Activated CD4-positive, alpha-beta T cell treated with anti-CD3 and anti-CD28 coated beads, Interleukin-2, amount 50 U/mL, for 24 hours (primary cell): Measurements from ENCODE around the gene ST3GAL4.

Experiments used
- DNase-seq, 2 donors: peaks; one replicate each; pipeline ENCODE4 v3.0.0-alpha.2; 2020; ENCODE audit warnings: low read depth in 1 of 2, low spot score in 1 of 2

Gene ST3GAL4

DNA sequence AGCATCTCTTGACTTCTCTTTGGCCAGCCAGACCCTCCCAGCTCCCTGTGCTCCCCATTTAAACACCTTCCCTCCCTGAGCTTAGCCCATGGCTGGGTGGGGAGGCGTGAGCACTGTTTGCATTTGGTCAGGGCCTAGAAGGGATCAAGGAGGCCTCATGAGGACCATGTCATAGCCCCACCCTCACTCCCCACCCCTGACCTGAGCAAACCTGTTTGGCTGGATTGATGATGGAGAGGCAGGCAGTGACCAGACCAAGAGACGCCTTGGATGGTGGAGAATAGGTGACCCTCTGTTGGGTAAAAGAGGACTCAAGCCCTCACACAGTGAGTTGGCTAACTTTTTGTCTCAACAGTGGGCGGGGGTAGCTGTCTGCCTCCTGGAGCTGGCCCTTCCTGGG lies 49.9 kb downstream of the ST3GAL4 start:
- no peak for DNase-seq

DNA sequence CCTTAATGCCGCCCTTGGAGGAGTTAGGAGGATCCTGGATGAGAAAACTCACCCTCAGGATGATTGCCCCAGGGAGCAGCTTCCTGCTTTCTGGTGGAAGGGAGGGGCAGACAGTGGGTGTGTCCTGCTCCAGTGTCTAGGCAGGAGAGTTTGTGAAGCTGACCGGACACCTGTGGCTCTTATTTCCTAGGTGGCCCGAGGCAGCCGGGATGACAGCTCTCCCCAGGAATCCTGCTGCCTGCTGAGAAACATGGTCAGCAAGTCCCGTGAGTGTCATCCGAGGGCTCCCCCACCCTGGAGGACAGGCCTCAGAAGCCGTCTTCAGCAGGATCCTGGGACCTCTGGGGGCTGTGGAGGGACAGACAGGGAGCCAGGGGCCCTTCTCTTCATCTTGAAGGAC lies 50.4 kb downstream of the ST3GAL4 start:
- no peak for DNase-seq

DNA sequence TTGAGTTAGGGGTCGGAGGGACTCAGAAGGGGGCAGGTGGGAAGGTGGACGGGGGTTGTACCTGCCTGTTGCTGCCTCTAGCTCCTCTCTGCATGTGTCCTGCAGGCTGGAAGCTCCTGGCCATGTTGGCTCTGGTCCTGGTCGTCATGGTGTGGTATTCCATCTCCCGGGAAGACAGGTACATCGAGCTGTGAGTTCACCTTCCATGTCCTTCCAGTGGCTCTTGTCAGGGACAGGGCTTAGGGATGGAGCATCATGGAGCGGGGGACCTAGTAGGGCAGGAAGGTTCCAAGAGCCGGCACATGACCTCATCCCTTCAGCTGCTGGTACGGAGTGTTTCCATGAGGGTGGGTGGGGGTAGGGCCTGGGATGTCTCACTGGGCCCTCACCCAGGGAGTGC lies 50.9 kb downstream of the ST3GAL4 start:
- DNase-seq, result no peak

DNA sequence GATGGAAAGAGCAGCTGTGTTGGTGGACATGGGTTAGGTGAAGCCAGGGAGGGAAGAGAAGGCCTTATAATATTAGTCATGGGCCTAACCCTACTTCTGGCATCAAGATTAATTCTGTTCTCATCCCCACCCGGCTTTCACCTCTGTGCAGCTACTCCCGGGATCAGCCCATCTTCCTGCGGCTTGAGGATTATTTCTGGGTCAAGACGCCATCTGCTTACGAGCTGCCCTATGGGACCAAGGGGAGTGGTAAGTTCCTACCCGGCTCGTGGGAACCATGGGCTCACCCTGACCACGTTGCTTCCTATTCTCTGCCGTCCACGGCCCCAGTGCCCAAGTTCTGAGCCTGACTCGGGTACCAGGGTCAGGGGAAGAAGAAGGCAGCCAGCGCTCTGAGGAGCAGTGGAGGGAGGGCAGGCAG lies 51.6 kb downstream of the ST3GAL4 start:
- no peak for DNase-seq

DNA sequence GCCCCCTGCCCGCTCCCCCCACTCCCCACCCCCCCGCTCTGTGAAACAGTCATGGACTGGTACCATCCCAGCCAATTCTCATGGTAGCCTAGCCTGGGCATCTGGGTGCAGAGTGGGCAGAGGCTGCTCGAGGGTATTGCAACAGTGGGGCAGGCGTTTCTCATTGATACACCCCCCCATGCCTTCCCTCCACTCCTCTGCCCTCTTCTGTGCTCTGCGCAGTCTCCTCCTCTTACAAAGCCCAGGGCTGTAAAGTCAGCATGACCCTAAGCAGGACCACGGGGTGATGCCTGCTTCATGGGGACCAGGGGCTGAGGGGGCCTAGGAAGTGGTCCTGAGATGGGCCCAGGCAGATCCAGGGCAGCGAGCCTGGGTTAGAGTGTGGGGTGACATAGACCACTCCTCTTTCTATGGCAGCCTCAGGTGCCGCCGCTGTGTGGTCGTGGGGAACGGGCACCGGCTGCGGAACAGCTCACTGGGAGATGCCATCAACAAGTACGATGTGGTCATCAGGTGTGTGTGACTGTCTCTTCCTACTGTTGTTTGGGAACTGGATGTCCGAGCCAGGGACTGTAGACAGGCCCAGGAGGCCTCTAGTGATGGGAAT lies 52.3 kb downstream of the ST3GAL4 start:
- DNase-seq, result no peak

- DNase-seq, result no peak
Observed at GRCh38 chr11:126408496-126408895, 53.0 kb downstream of the ST3GAL4 start.

DNA sequence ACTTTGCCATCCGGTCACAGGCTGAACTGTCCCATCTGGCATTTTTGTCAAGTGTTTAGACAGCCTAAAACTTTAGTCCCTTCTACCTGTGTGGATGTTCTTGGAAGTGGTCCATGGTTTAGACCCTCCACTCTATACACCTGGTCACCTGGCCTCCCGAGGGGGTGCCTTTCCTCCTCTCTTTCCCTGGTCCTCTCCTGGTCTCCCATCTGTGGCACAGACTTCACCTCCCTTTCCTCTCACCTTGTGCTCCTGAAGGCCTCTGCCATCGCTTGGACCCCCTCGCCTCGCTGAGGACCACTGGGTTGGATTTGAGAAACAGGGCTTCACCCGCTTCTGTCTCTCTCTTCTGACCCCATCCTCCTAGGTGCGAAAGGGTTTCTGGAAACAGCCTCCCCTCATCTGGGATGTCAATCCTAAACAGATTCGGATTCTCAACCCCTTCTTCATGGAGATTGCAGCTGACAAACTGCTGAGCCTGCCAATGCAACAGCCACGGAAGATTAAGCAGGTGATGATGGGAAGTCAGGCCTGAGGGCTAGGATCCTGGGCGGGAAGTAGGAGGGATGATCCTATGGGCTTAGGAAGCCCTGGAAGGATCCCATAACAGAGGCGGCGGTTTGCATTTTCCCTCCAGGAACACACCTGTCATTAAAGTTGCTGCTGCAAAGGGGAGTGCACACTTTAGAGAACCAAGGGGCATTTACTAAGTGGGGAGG lies 53.6 kb downstream of the ST3GAL4 start:
- no peak for DNase-seq

DNA sequence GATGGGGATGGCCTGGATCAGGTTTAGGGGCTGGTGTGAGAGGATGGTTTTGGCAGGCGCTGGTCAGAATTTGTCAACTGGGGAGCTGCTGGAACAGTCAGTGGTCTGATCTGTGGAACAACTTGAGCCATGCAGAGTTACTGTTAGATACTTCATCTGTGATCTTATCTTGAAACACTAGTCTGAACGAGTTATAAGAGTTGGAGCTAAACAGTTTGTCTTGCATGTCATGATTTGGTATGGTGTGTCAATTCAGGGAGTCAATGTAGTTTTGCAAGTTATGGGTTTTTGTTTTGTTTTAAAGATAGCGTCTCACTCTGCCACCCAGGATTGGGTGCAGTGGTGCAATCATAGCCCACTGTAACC lies 54.1 kb downstream of the ST3GAL4 start:
- no peak for DNase-seq

- DNase-seq, result no peak
Observed at GRCh38 chr11:126410649-126411048, 55.2 kb downstream of the ST3GAL4 start.

GRCh38 chr11:126411971-126412381 lies 56.5 kb downstream of the ST3GAL4 start:
- DNase-seq, result no peak

DNA sequence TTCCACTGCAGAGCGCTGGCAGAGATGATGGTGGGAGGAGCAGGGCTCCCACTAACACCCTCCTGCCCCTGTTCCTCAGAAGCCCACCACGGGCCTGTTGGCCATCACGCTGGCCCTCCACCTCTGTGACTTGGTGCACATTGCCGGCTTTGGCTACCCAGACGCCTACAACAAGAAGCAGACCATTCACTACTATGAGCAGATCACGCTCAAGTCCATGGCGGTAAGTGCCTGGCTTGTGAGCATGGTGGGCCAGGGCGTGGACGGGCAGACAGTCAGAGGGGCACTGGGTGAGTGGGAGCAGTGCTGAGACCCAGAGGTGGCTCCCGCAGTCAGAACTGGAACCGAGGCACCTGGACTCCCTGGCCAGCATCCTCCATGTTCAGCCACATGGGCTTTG lies 57.9 kb downstream of the ST3GAL4 start:
- no peak for DNase-seq

GRCh38 chr11:126413843-126414405 lies 58.4 kb downstream of the ST3GAL4 start:
- no peak for DNase-seq

- no peak for DNase-seq
Observed at GRCh38 chr11:126414615-126415014, 59.1 kb downstream of the ST3GAL4 start.

GRCh38 chr11:126415128-126415527 lies 59.6 kb downstream of the ST3GAL4 start:
- no peak for DNase-seq

- no peak for DNase-seq
Observed at GRCh38 chr11:126415669-126416420, 60.4 kb downstream of the ST3GAL4 start.

GRCh38 chr11:126416542-126417090 lies 61.1 kb downstream of the ST3GAL4 start:
- peak; percentile 41 to 63 for DNase-seq

GRCh38 chr11:126417091-126417862 lies 61.8 kb downstream of the ST3GAL4 start:
- no peak for DNase-seq

GRCh38 chr11:126418887-126419286 lies 63.4 kb downstream of the ST3GAL4 start:
- no peak for DNase-seq

- DNase-seq, result no peak
Observed at GRCh38 chr11:126419801-126420697, 64.6 kb downstream of the ST3GAL4 start.

GRCh38 chr11:126420698-126421256 lies 65.3 kb downstream of the ST3GAL4 start:
- no peak for DNase-seq
